Esophagus muscularis mucosa (tissue), 3 donors: ENCODE data around the gene ASPSCR1.

ENCODE experiments used
- CTCF ChIP-seq, 3 experiments: fragments of 200-600 bp in 2 of 3; fragments of 450-650 bp in 1 of 3; sonication (generic) in 2 of 3; IDR thresholded peaks; one replicate each; pipeline ENCODE4 v1.5.1; 2017 to 2019; ENCODE audit warnings: antibody characterized with exemption in 3 of 3, mild to moderate bottlenecking in 2 of 3, moderate library complexity in 1 of 3
- EP300 ChIP-seq: sonication (generic); formaldehyde crosslinking; IDR thresholded peaks from one replicate; pipeline ENCODE4 v1.6.1; 2017; ENCODE audit warnings: antibody characterized with exemption

- TF ChIP-seq CTCF (IDR thresholded peaks at IDR 0.05) = no peak
- TF ChIP-seq EP300 = no peak
Measured at GRCh38 chr17:82007495-82008257, 30.2 kb downstream of the ASPSCR1 start.
